AG09319 (cell line): ENCODE results near the gene MS4A6A.
"Not testable (repeated sequence)": the region's sequence is repeated elsewhere in the genome, so short reads cannot be mapped to it uniquely, and the experiment has no call there.

Source experiments
- DNase-seq: peaks from one replicate; pipeline ENCODE4 v3.0.0-alpha.2; 2010; ENCODE audit warnings: low read depth; ENCODE audit errors: extremely low read depth
- TF ChIP-seq, protein P1 (sequence below): IDR thresholded peaks from 2 replicates; pipeline ENCODE4 v1.5.1; 2011; ENCODE audit warnings: low read depth, mild to moderate bottlenecking, inconsistent platforms, low read length, moderate library complexity

MS4A6A gene

GRCh38 chr11:60209977-60210376, 27.1 kb upstream of the MS4A6A start:
- TF ChIP-seq, protein P1, sequence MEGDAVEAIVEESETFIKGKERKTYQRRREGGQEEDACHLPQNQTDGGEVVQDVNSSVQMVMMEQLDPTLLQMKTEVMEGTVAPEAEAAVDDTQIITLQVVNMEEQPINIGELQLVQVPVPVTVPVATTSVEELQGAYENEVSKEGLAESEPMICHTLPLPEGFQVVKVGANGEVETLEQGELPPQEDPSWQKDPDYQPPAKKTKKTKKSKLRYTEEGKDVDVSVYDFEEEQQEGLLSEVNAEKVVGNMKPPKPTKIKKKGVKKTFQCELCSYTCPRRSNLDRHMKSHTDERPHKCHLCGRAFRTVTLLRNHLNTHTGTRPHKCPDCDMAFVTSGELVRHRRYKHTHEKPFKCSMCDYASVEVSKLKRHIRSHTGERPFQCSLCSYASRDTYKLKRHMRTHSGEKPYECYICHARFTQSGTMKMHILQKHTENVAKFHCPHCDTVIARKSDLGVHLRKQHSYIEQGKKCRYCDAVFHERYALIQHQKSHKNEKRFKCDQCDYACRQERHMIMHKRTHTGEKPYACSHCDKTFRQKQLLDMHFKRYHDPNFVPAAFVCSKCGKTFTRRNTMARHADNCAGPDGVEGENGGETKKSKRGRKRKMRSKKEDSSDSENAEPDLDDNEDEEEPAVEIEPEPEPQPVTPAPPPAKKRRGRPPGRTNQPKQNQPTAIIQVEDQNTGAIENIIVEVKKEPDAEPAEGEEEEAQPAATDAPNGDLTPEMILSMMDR = no peak
- no peak for DNase-seq

GRCh38 chr11:60208951-60209350, 26.1 kb upstream of the MS4A6A start:
- TF ChIP-seq, protein P1 = no peak
- DNase-seq = no peak

- TF ChIP-seq, protein P1 = no peak
Observed at GRCh38 chr11:60208146-60208895, 25.4 kb upstream of the MS4A6A start.

DNA sequence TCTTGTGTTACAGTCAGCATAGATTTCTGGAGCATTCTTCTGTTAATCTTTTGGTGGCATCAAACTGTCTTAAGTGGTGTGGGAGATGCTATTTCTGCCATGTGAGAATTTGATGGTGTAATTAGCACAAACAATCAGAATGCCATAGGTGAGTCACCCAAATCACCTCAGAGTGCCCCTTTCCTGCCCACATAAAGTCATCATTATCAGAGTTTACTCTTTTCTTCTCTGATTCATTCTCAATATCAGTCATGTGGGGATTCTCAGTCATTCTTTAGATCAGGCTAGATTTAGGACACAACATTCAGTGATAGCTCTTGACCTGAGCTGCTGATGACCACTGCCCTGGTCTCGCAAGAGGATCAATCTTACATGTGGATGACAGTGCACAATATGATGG, 23.7 kb upstream of the MS4A6A start:
- TF ChIP-seq, protein P1 = no peak
- no peak for DNase-seq

More at GRCh38 chr11:60208146-60208895, 25.4 kb upstream of the MS4A6A start:
- no peak for DNase-seq

DNA sequence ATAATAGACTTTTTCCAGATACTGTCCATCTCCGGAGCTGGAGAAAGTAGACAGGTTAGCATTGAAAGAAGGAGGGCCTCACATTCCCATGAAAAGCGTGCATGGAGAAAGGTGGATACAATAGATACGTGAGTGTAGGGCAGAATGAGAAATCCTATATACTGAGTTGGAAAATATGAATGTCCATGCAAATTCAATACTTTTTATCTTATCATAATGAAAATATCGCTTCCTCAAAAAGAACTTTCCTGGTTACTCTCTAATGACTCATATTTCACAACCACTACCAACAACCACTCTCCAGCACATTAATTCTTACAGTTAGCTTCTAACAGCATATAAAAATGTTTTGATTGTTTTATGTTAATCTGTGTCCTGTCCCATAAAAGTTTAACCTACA, 22.0 kb upstream of the MS4A6A start:
- TF ChIP-seq, protein P1 = no peak
- DNase-seq = no peak

DNA sequence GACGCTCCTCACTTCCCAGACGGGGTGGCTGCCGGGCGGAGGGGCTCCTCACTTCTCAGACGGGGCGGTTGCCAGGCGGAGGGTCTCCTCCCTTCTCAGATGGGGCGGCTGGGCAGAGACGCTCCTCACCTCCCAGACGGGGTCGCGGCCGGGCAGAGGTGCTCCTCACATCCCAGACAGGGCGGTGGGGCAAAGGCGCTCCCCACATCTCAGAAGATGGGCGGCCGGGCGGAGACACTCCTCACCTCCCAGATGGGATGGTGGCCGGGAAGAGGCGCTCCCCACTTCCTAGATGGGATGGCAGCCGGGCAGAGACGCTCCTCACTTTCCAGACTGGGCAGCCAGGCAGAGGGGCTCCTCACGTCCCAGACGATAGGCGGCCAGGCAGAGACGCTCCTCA, 18.5 kb upstream of the MS4A6A start:
- not testable (repeated sequence) for DNase-seq

DNA sequence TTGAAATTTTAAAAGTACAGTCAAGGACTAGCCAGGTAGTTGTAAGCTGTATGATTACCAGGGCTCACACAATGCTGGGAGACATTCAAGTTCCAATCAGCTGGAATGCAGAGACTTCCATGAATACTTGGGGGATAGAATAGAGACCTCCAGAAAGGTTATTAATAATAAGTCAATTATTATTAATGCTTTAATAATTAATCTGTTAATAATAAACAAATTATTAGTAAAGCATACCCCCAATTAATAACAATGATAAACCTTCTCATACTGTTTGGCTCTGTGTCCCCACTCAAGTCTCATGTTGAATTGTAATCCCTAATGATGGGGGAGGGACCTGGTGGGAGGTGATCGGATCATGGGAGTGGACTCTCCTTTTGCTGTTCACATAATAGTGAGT, 14.6 kb upstream of the MS4A6A start:
- no peak for DNase-seq
- TF ChIP-seq, protein P1 = no peak

DNA sequence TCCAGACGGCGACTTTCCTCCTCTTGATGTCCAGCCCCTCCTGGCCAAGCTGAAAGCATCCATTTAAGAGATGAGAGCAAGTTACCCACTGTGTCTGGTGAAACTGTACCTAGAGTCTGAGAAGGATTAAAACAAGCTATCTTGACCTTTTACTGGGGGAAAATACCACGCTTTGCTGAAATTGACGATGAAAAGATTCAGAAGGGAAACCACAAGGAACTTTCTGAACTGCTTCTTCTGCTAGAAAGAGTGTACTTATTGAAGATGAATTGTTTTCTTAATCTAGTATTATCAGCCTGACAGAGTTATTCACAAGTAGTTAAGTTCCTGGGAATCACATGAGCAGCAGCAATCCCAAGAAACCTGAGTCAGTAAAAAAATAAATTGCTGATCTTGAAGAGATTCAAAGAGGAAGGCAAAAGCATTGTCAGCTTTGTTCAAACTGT, 13.1 kb upstream of the MS4A6A start:
- TF ChIP-seq, protein P1 = no peak
- DNase-seq = no peak
